GM23338 (cell line): Measurements from ENCODE around the gene PLPP6. TPM values are rescaled to one million over a fixed set of nuclear protein-coding genes. Genes with fewer than 3 reads are reported as not detected.

Experiments
- ATAC-seq: fragments of 200-7000 bp; cut with Tn5 transposase; 3 replicates; pipeline ENCODE4 v1.9.1; 2020
- DNase-seq: peaks from one replicate; pipeline ENCODE4 v3.0.0-alpha.2; 2015; ENCODE audit warnings: low spot score
- H2AFZ ChIP-seq: fragments of 200-600 bp; sonication (generic); 2 replicates; pipeline ENCODE4 v1.8.0; 2016; ENCODE audit warnings: antibody characterized with exemption, mild to moderate bottlenecking, moderate library complexity
- H3F3A ChIP-seq: fragments of 200-600 bp; sonication (generic); replicated peaks from 2 replicates; pipeline ENCODE4 v1.8.0; 2017; ENCODE audit warnings: antibody characterized with exemption, mixed run types, low read depth
- H3K27ac ChIP-seq: fragments of 200-600 bp; sonication (generic); 2 replicates; pipeline ENCODE4 v1.6.1; 2016; ENCODE audit warnings: low read depth
- H3K27me3 ChIP-seq: fragments of 200-600 bp; sonication (generic); 2 replicates; pipeline ENCODE4 v1.8.0; 2016; ENCODE audit warnings: mild to moderate bottlenecking, mixed run types, moderate library complexity; ENCODE audit not compliant: insufficient read depth
- H3K36me3 ChIP-seq: fragments of 200-600 bp; sonication (generic); 2 replicates; pipeline ENCODE4 v1.8.0; 2016; ENCODE audit warnings: mild to moderate bottlenecking; ENCODE audit not compliant: insufficient read depth
- H3K4me1 ChIP-seq: fragments of 200-600 bp; sonication (generic); 2 replicates; pipeline ENCODE4 v1.8.0; 2016; ENCODE audit warnings: mild to moderate bottlenecking, moderate library complexity; ENCODE audit not compliant: insufficient read depth
- H3K4me2 ChIP-seq: fragments of 200-600 bp; sonication (generic); 2 replicates; pipeline ENCODE4 v1.7.1; 2017; ENCODE audit warnings: mixed run types
- H3K4me3 ChIP-seq: fragments of 200-600 bp; sonication (generic); 2 replicates; pipeline ENCODE4 v1.6.1; 2016; ENCODE audit warnings: mixed run types
- H3K79me2 ChIP-seq: fragments of 200-600 bp; sonication (generic); replicated peaks from 2 replicates; pipeline ENCODE4 v1.8.0; 2017; ENCODE audit warnings: mild to moderate bottlenecking; ENCODE audit not compliant: insufficient read depth
- H3K9me2 ChIP-seq: fragments of 200-600 bp; sonication (generic); 2 replicates; pipeline ENCODE4 v1.8.0; 2017; ENCODE audit not compliant: insufficient read depth
- H4K20me1 ChIP-seq: fragments of 200-600 bp; sonication (generic); replicated peaks from 2 replicates; pipeline ENCODE4 v1.8.0; 2017; ENCODE audit warnings: mild to moderate bottlenecking; ENCODE audit not compliant: insufficient read depth
- H3K27ac Mint-ChIP-seq: 2 replicates; pipeline ENCODE4 v1.8.0; 2020; ENCODE audit warnings: inconsistent platforms, mild to moderate bottlenecking, moderate library complexity, mixed read lengths
- H3K27me3 Mint-ChIP-seq: 3 replicates; pipeline ENCODE4 v1.8.0; 2022; ENCODE audit warnings: low read depth, mild to moderate bottlenecking, moderate library complexity, mixed read lengths, inconsistent platforms; ENCODE audit not compliant: insufficient read depth, poor library complexity
- H3K36me3 Mint-ChIP-seq: 3 replicates; pipeline ENCODE4 v1.8.0; 2021; ENCODE audit warnings: low read depth, mild to moderate bottlenecking, inconsistent platforms, moderate library complexity, mixed read lengths
- H3K4me1 Mint-ChIP-seq: 3 replicates; pipeline ENCODE4 v1.8.0; 2020; ENCODE audit warnings: mild to moderate bottlenecking, inconsistent platforms, mixed read lengths
- H3K4me3 Mint-ChIP-seq: 3 replicates; pipeline ENCODE4 v1.8.0; 2021; ENCODE audit warnings: moderate library complexity, mild to moderate bottlenecking, inconsistent platforms, mixed read lengths
- H3K9me3 Mint-ChIP-seq: 3 replicates; pipeline ENCODE4 v1.8.0; 2020; ENCODE audit warnings: moderate library complexity, mild to moderate bottlenecking, inconsistent platforms, mixed read lengths
- CREB1 ChIP-seq: fragments of 250-450 bp; sonication (Bioruptor Pico); IDR thresholded peaks from 2 replicates; pipeline ENCODE4 v1.5.0; 2020; ENCODE audit warnings: low read depth, mild to moderate bottlenecking, moderate library complexity
- CTCF ChIP-seq, 2 experiments: fragments of 200-600 bp in 1 of 2; sonication (generic) in 1 of 2; conservative IDR thresholded peaks; 2 replicates each; pipeline versions ENCODE4 v1.5.1 to v1.6.1; 2016 to 2017; ENCODE audit warnings: antibody characterized with exemption in 2 of 2, low read depth in 2 of 2, mild to moderate bottlenecking in 2 of 2, moderate library complexity in 1 of 2
- ETS1 ChIP-seq: IDR thresholded peaks from 2 replicates; pipeline ENCODE4 v1.6.1; 2016; ENCODE audit warnings: antibody characterized with exemption
- NANOG ChIP-seq: IDR thresholded peaks from 2 replicates; pipeline ENCODE4 v1.6.1; 2016; ENCODE audit warnings: antibody characterized with exemption, borderline replicate concordance
- REST ChIP-seq: IDR thresholded peaks from one replicate; pipeline ENCODE4 v1.6.1; 2018; ENCODE audit warnings: antibody characterized with exemption; ENCODE audit not compliant: unreplicated experiment
- STAT1 ChIP-seq: IDR thresholded peaks from one replicate; pipeline ENCODE4 v1.6.1; 2016; ENCODE audit warnings: antibody characterized with exemption; ENCODE audit not compliant: unreplicated experiment
- ZNF114 ChIP-seq: fragments of 250-450 bp; sonication (Bioruptor Pico); IDR thresholded peaks from 2 replicates; pipeline ENCODE4 v1.5.0; 2020; ENCODE audit warnings: mild to moderate bottlenecking, moderate library complexity
- ZNF462 ChIP-seq: fragments of 250-450 bp; sonication (Bioruptor Pico); IDR thresholded peaks from 2 replicates; pipeline ENCODE4 v1.5.0; 2020; ENCODE audit warnings: mild to moderate bottlenecking, moderate library complexity
- polyA plus RNA-seq: library from polyadenylated mRNA; unstranded; fragments of >200 nt; fragmentation: Nextera tagmentation; extraction: Ambion mirVana; gene quantifications from 2 replicates; pipeline ENCODE4 v1.2.1, GENCODE V29; 2016
- total RNA-seq: library from RNA; depleted of rRNA; stranded (reverse); fragments of >200 nt; shearing (Covaris generic); gene quantifications from 2 replicates; pipeline ENCODE4 v1.2.3, GENCODE V29; 2014

The PLPP6 gene
- total and polyA plus RNA-seq, 2 experiments from 2014 or later, result 6.3 to 13.2 TPM

GRCh38 chr9:4630836-4631235 is 31.3 kb upstream of the PLPP6 start:
- no peaks in the 10 kb centered on the region for H3K27me3 ChIP-seq
- no peak overlapping the region for H2AFZ ChIP-seq
- Mint-ChIP-seq H3K9me3 (no peaks in the 10 kb centered on the region), H3K36me3 (no peaks in the 10 kb centered on the region; the same call in 2 of the 3 replicates), H3K27me3 (peaks cover 2% of the 10 kb centered on the region), H3K4me1 (peaks cover 28% of the 10 kb centered on the region), H3K27ac (no peak overlapping the region), H3K4me3 (no peak overlapping the region)
- DNase-seq, result peak; percentile 62
- no peaks in the 10 kb centered on the region for H3K79me2 ChIP-seq
- H4K20me1 ChIP-seq, result no peaks in the 10 kb centered on the region
- no peak overlapping the region for H3K27ac ChIP-seq
- H3K4me2 ChIP-seq, result peak overlapping the region; percentile 28; the same call in 1 of the 2 replicates
- no peaks in the 10 kb centered on the region for H3F3A ChIP-seq
- peaks cover 22% of the 10 kb centered on the region; the same call in 1 of the 2 replicates for H3K4me1 ChIP-seq
- no peaks in the 10 kb centered on the region for H3K9me2 ChIP-seq
- TF ChIP-seq ETS1 (no peak), CTCF (conservative IDR thresholded peaks at IDR 0.05; ENCODE audit: low read depth in 2 of 2) (0 out of 4 replicates have a peak, but pooled peaks of 1 of the 2 experiments have one; percentile 6), NANOG (0 out of 2 replicates have a peak, but pooled peaks have one; percentile 24), ZNF114 (CRISPR knock-in tag) (no peak)
- no peaks in the 10 kb centered on the region for H3K36me3 ChIP-seq
- no peak overlapping the region for H3K4me3 ChIP-seq
- ATAC-seq, result peak; percentile 84

- H3K4me3 ChIP-seq, result no peak overlapping the region
- Mint-ChIP-seq H3K27me3 (no peaks in the 10 kb centered on the region), H3K36me3 (no peaks in the 10 kb centered on the region), H3K4me3 (no peak overlapping the region), H3K4me1 (peaks cover 10% of the 10 kb centered on the region), H3K27ac (no peak overlapping the region), H3K9me3 (no peaks in the 10 kb centered on the region)
- H3K27me3 ChIP-seq, result no peaks in the 10 kb centered on the region
- DNase-seq, result peak; percentile 26
- ATAC-seq, result peak; percentile 31; the same call in 2 of the 3 replicates
- H2AFZ ChIP-seq, result no peak overlapping the region
- H3K27ac ChIP-seq, result no peak overlapping the region
- H3K79me2 ChIP-seq, result no peaks in the 10 kb centered on the region
- no peaks in the 10 kb centered on the region for H4K20me1 ChIP-seq
- peaks cover 9% of the 10 kb centered on the region for H3K4me1 ChIP-seq
- no peaks in the 10 kb centered on the region for H3K9me2 ChIP-seq
- no peak overlapping the region; the same call in 1 of the 2 replicates for H3K4me2 ChIP-seq
- H3K36me3 ChIP-seq, result no peaks in the 10 kb centered on the region
- H3F3A ChIP-seq, result no peaks in the 10 kb centered on the region
- TF ChIP-seq NANOG, result no peak
- TF ChIP-seq ZNF462 (CRISPR knock-in tag), result no peak
- no peak for TF ChIP-seq CREB1 (CRISPR knock-in tag)
- no peak for TF ChIP-seq STAT1
- TF ChIP-seq REST, result no peak
These were observed 23.1 kb upstream of the PLPP6 start for GRCh38 chr9:4638968-4639367.
